Measurements from ENCODE around the gene PAX7. TPM values are rescaled to one million over a fixed set of nuclear protein-coding genes. Genes with fewer than 3 reads are reported as not detected.

Gene PAX7
- total RNA-seq, 1 experiment from 2014 or later: 0.24 TPM

GRCh38 chr1:18750600-18750999 is 120.0 kb downstream of the PAX7 start:
- POLR2A ChIA-PET: no interaction called here
- no peak for ATAC-seq
- TF ChIP-seq ZNF138 (CRISPR knock-in tag; conservative IDR thresholded peaks at IDR 0.05) (no peak), ZNF232 (CRISPR knock-in tag; IDR thresholded peaks at IDR 0.05) (no peak), ZNF425 (CRISPR knock-in tag; conservative IDR thresholded peaks at IDR 0.05) (no peak), ZNF423 (CRISPR knock-in tag; IDR thresholded peaks at IDR 0.05) (no peak), ESRRA (CRISPR knock-in tag; IDR thresholded peaks at IDR 0.05; ENCODE audit: borderline replicate concordance) (no peak), JAZF1 (CRISPR knock-in tag; IDR thresholded peaks at IDR 0.05) (no peak), NFYB (CRISPR knock-in tag; conservative IDR thresholded peaks at IDR 0.05; ENCODE audit: low read depth) (no peak), TEAD4 (CRISPR knock-in tag; IDR thresholded peaks at IDR 0.05) (no peak)
- Mint-ChIP-seq H3K27me3 (ENCODE audit: low read depth) (peaks cover 83% of the 10 kb centered on the region), H3K9me3 (peaks cover 29% of the 10 kb centered on the region), H3K4me3 (no peak overlapping the region), H3K4me1 (no peaks in the 10 kb centered on the region), H3K36me3 (no peaks in the 10 kb centered on the region), H3K27ac (no peak overlapping the region)
- no peak for DNase-seq (ENCODE audit: low spot score)
- CTCF ChIA-PET: interaction anchor here (0.9 kb wide), 1 partner anchor 70 kb away, joined by 3 read pairs; no protein-coding TSS in a partner anchor

- ChIA-PET POLR2A (no interaction called here), CTCF (interaction anchor here (0.7 to 1.0 kb wide), 3 partner anchors 10 to 43 kb away, joined by 3 to 4 read pairs (median 3); no protein-coding TSS in a partner anchor)
- peaks cover 37% of the 10 kb centered on the region for H3K9me3 Mint-ChIP-seq
- peaks cover 90% of the 10 kb centered on the region for H3K27me3 Mint-ChIP-seq (ENCODE audit: low read depth)
- TF ChIP-seq ZNF281 (CRISPR knock-in tag; IDR thresholded peaks at IDR 0.05) (no peak), USF2 (CRISPR knock-in tag; IDR thresholded peaks at IDR 0.05) (peak; percentile 80), USF1 (CRISPR knock-in tag; IDR thresholded peaks at IDR 0.05) (peak; percentile 62; the same call in 1 of the 2 replicates), HMGA2 (CRISPR knock-in tag; IDR thresholded peaks at IDR 0.05) (no peak)
- H3K36me3 Mint-ChIP-seq: no peaks in the 10 kb centered on the region
- H3K4me1 Mint-ChIP-seq: no peaks in the 10 kb centered on the region
- H3K4me3 Mint-ChIP-seq: no peak overlapping the region
- no peak overlapping the region for H3K27ac Mint-ChIP-seq
- ATAC-seq (no peak), DNase-seq (ENCODE audit: low spot score) (no peak)
Observed at GRCh38 chr1:18751425-18751824, 120.8 kb downstream of the PAX7 start.

- no peak for ATAC-seq
- no peak for DNase-seq (ENCODE audit: low spot score)
- H3K4me1 Mint-ChIP-seq: no peaks in the 10 kb centered on the region
- H3K36me3 Mint-ChIP-seq: no peaks in the 10 kb centered on the region
- TF ChIP-seq ZNF138 (CRISPR knock-in tag; conservative IDR thresholded peaks at IDR 0.05) (no peak), STAT6 (CRISPR knock-in tag; conservative IDR thresholded peaks at IDR 0.05; ENCODE audit: low read depth) (no peak), FOXJ3 (CRISPR knock-in tag; IDR thresholded peaks at IDR 0.05; ENCODE audit: borderline replicate concordance) (no peak), ZNF425 (CRISPR knock-in tag; conservative IDR thresholded peaks at IDR 0.05) (no peak), FOXK1 (CRISPR knock-in tag; IDR thresholded peaks at IDR 0.05) (no peak), ATF3 (CRISPR knock-in tag; conservative IDR thresholded peaks at IDR 0.05) (no peak), E2F4 (CRISPR knock-in tag; IDR thresholded peaks at IDR 0.05; ENCODE audit: borderline replicate concordance, low read depth) (no peak)
- no peak overlapping the region for H3K4me3 Mint-ChIP-seq
- H3K27me3 Mint-ChIP-seq (ENCODE audit: low read depth): peaks cover 84% of the 10 kb centered on the region
- ChIA-PET POLR2A (no interaction called here), CTCF (no interaction called here)
- H3K9me3 Mint-ChIP-seq: peaks cover 41% of the 10 kb centered on the region
- H3K27ac Mint-ChIP-seq: no peak overlapping the region
Observed at GRCh38 chr1:18752409-18752808, 121.8 kb downstream of the PAX7 start.
